Sigmoid colon (tissue), 4 donors: Measurements from ENCODE around the gene PIGP.

ENCODE experiments used
- POLR2A ChIP-seq, 2 donors: fragments of 450-650 bp; IDR thresholded peaks; one replicate each; pipeline ENCODE4 v1.6.1; 2016; ENCODE audit warnings: antibody characterized with exemption in 2 of 2, mild to moderate bottlenecking in 2 of 2, moderate library complexity in 2 of 2
- POLR2AphosphoS5 ChIP-seq, 4 donors: sonication (generic); formaldehyde crosslinking; IDR thresholded peaks; one replicate each; pipeline ENCODE4 v1.6.1; 2017; ENCODE audit warnings: antibody characterized with exemption in 4 of 4
- TF ChIP-seq, protein P1 (sequence below), 4 experiments: fragments of 450-650 bp in 3 of 4; fragments of 200-600 bp in 1 of 4; IDR thresholded peaks; one replicate each; pipeline ENCODE4 v1.5.1; 2016 to 2019; ENCODE audit warnings: antibody characterized with exemption in 4 of 4, mild to moderate bottlenecking in 3 of 4, moderate library complexity in 2 of 4

DNA sequence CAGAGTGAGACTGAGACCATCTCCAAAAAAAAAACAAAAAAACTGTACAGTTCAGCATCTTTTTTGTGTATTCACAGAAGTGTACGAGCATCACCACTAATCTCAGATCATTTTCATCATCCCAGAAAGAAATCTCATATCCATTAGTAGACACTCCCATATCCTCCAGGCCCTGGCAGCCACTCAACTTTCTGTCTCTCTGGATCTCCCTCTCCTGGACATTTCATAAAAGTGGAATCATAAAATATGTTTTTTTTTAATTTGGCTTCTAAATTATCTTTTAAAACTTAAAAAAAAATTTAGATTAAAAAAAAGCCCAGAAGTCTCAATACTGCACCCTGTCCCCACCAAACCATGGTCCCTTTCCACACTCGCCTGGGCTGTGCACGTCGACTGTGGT is 44.3 kb downstream of the PIGP start:
- TF ChIP-seq, protein P1, sequence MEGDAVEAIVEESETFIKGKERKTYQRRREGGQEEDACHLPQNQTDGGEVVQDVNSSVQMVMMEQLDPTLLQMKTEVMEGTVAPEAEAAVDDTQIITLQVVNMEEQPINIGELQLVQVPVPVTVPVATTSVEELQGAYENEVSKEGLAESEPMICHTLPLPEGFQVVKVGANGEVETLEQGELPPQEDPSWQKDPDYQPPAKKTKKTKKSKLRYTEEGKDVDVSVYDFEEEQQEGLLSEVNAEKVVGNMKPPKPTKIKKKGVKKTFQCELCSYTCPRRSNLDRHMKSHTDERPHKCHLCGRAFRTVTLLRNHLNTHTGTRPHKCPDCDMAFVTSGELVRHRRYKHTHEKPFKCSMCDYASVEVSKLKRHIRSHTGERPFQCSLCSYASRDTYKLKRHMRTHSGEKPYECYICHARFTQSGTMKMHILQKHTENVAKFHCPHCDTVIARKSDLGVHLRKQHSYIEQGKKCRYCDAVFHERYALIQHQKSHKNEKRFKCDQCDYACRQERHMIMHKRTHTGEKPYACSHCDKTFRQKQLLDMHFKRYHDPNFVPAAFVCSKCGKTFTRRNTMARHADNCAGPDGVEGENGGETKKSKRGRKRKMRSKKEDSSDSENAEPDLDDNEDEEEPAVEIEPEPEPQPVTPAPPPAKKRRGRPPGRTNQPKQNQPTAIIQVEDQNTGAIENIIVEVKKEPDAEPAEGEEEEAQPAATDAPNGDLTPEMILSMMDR (IDR thresholded peaks at IDR 0.05): no peak
- TF ChIP-seq POLR2A (IDR thresholded peaks at IDR 0.05) (no peak), POLR2AphosphoS5 (IDR thresholded peaks at IDR 0.05) (no peak)
